Choroid plexus epithelial cell (primary cell): ENCODE data around the gene RNF126.

Experiments used
- DNase-seq: peaks from one replicate; pipeline ENCODE4 v3.0.0-alpha.2; 2010; ENCODE audit warnings: low read depth
- H3K4me3 ChIP-seq: 2 replicates; pipeline ENCODE4 v1.5.1; 2011; ENCODE audit warnings: low read depth, mild to moderate bottlenecking, control low read depth, low read length, moderate library complexity
- CTCF ChIP-seq: conservative IDR thresholded peaks from 2 replicates; pipeline ENCODE4 v1.5.1; 2011; ENCODE audit warnings: low read depth, mild to moderate bottlenecking, control low read depth, inconsistent platforms, low read length, moderate library complexity

Gene RNF126

GRCh38 chr19:620166-620862, 42.7 kb downstream of the RNF126 start:
- TF ChIP-seq CTCF, result no peak
- H3K4me3 ChIP-seq, result no peak overlapping the region
- DNase-seq, result no peak

GRCh38 chr19:619286-620002, 43.6 kb downstream of the RNF126 start:
- H3K4me3 ChIP-seq, result no peak overlapping the region
- no peak for TF ChIP-seq CTCF
- DNase-seq, result no peak

GRCh38 chr19:618674-619285, 44.2 kb downstream of the RNF126 start:
- H3K4me3 ChIP-seq, result no peak overlapping the region
- no peak for DNase-seq
- no peak for TF ChIP-seq CTCF

GRCh38 chr19:618247-618619, 44.8 kb downstream of the RNF126 start:
- TF ChIP-seq CTCF, result no peak
- no peak overlapping the region for H3K4me3 ChIP-seq
- no peak for DNase-seq

- no peak overlapping the region for H3K4me3 ChIP-seq
- DNase-seq, result no peak
- no peak for TF ChIP-seq CTCF
Measured at GRCh38 chr19:617551-618246, 45.3 kb downstream of the RNF126 start.

GRCh38 chr19:616747-617526, 46.1 kb downstream of the RNF126 start:
- TF ChIP-seq CTCF, result no peak
- no peak for DNase-seq
- no peak overlapping the region for H3K4me3 ChIP-seq
